Measurements from ENCODE around the gene GAB2.

DNA sequence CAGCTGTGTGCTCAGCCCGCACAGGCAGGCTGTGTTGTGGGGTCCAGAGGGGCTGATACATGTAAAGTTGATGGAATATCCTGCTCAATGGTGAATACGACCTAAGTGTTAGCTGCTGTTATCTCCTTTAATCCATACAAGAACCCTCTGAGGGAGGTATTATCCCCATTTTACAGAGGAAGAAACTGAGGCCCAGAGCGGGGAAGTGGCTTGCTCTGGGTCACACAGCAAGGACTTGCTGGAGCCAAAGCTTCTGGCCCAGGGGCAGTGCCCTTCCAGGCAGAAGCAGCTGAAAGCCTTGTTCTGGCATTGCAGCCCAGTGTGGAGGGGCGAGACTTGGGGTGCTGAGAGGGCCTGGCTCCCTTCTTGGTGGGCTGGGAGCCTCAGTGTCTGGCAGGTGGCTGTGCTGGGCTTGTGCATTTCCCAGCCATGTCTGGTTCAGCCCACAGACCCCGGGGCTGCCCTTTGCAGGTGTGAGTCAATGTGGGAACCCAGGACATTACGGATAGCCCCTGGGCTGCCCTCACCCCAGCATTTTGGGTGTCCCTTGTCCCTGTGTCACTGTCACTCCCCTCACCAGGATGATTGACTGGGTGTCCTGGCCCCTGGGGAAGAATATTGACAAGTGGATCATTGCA, 218.5 kb downstream of the GAB2 start:
- TF ChIP-seq CTCF (IDR thresholded peaks at IDR 0.05) (no peak), POLR2A (IDR thresholded peaks at IDR 0.05) (no peak)

All from adrenal gland (tissue), 5 donors.